Pancreas (tissue), 10 donors: ENCODE results near the gene ZNF354C. TPM values are rescaled to one million over a fixed set of nuclear protein-coding genes. Genes with fewer than 3 reads are reported as not detected.

Experiments used
- ATAC-seq, 4 donors: fragments of 200-7000 bp; cut with Tn5 transposase; one replicate each; pipeline versions ENCODE4 v1.8.0 to v1.9.1; 2020; ENCODE audit warnings: mild to moderate bottlenecking in 4 of 4, moderate library complexity in 4 of 4
- DNase-seq, 6 donors: peaks; one replicate each; pipeline ENCODE4 v3.0.0-alpha.2; 2020
- FAIRE-seq: peaks from 2 replicates; lab custom pipeline; 2012; peaks lifted over from hg19 to GRCh38; lab: Jason Lieb, UNC
- H3K27ac ChIP-seq, 4 donors: fragments of 200-600 bp; sonication (generic); 1 replicate in 3 of 4; 2 replicates in 1 of 4; pipeline versions ENCODE4 v1.5.0 to v1.8.0; 2020
- H3K27me3 ChIP-seq, 4 donors: fragments of 200-600 bp; one replicate each; pipeline ENCODE4 v1.8.0; 2021
- H3K36me3 ChIP-seq, 3 donors: fragments of 200-600 bp; sonication (generic) in 1 of 3; one replicate each; pipeline versions ENCODE4 v1.5.0 to v1.8.0; 2020 to 2021
- H3K4me1 ChIP-seq, 3 donors: fragments of 200-600 bp; one replicate each; pipeline ENCODE4 v1.8.0; 2021
- H3K4me3 ChIP-seq, 4 donors: fragments of 200-600 bp; sonication (generic) in 2 of 4; one replicate each; pipeline versions ENCODE4 v1.5.0 to v1.8.0; 2020 to 2021
- H3K9me3 ChIP-seq, 4 donors: fragments of 200-600 bp; one replicate each; pipeline ENCODE4 v1.8.0; 2021
- CTCF ChIP-seq, 4 donors: fragments of 200-600 bp; sonication (generic) in 3 of 4; IDR thresholded peaks; one replicate each; pipeline versions ENCODE4 v1.5.0 to v1.8.0; 2021; ENCODE audit warnings: antibody characterized with exemption in 4 of 4
- WGBS, 2 donors: extraction: QIAGEN DNeasy Blood & Tissue Kit; methylation state at CpG; one replicate each; pipeline ENCODE4 v1.1.7; 2013; 5-methylcytosine and 5-hydroxymethylcytosine counted together
- intact Hi-C, 3 donors: fragments of 100-400 bp; cut with DNase I; formaldehyde crosslinking; loops; one replicate each; pipeline versions ENCODE4 v1.11.1 to v1.14.2; 2022
- polyA plus RNA-seq, 2 donors: library from polyadenylated mRNA; stranded (reverse); fragments of 200-250 nt; gene quantifications; one replicate each; pipeline ENCODE4 v1.2.3, GENCODE V29; 2013
- total RNA-seq, 6 donors: library from RNA; stranded (reverse); fragmentation: NEBNext Ultra II Directional in 4 of 6; extraction: Animal tissue kit (Norgen Biotek cat#: 25700) in 4 of 6; gene quantifications; one replicate each; pipeline versions ENCODE4 v1.2.1 to v1.2.4, GENCODE V29; 2021 to 2023
- donor health status: healthy with polysubstance abuse.
- donor health status: DM: no; HTN: no; CAD: no; lungs with moderate emphysema.
- donor health status: DM: no; HTN: no; CAD: no.
- donor health status: control.
- donor health status: control.
- donor health status: Bipolar disorder and iron deficiency.
- donor health status: DM: yes; HTN: yes; CAD: no.
- donor health status: DM: no; HTN: no; CAD: no.
- donor health status: DM: no; HTN: no; CAD: no.
- donor health status: DM: yes; HTN: yes; CAD: no.

ZNF354C gene
- total RNA-seq (1 to 10 TPM; 1.4 to 4.4 (median 2.1) TPM), polyA plus RNA-seq (1 to 10 TPM in 1 of 2 donors, under 1 TPM in 1; 0.91 to 2.2 TPM)

DNA sequence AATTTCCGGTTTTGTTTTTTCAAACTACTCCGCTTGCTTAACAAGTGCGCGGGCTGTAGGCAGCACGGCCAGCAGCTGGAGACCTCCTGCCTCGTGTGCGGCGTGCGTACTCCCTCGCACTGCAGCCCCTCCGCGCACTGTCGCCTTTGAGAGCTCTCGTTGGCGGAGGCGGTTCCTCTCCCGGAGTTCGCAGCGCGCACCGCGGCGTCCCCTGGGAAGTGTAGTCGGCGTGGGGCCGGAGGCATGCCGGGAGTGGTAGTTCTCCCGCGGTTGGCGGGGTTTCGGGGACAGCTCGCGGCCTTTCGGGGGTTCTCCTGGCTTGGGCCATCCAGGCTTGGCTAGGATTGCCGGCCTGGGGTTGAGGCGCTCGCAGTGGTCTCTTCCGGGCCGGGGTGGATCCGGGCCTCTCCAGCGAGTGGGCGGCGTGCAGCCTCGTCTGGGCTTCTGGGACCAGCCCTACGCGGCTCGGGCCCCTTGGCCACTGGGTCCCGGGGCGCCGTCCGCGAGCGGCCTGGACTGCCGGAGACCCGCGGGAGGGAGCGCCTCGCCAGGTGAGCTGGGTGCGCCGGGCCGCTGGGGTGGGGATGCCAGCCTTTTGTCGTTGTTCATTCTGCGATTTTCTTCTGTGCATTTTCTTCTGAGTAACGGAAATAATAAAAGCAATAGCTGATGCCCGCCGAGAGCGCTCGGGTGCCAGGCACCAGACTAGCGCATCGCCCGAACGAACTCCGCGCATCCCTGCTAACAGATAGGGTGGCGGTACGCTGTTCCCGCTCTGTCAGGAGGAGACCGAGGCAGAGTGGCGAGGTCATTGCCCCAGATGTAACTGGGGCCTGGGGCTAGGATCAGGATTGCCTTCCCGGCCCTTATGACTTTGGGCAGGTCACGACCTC is at the start of gene ZNF354C:
Gene ZNF354C (plus strand): TSS at position 258 of the 893 bp plus-strand sequence. CDS start 1,696 bp downstream, outside the sequence.
- no peak for FAIRE-seq
- Histone ChIP-seq H3K9me3 (no peaks in the 10 kb centered on the region), H3K4me1 (peaks cover 0 to 4% (median 0%) of the 10 kb centered on the region in 3 donors), H3K36me3 (peaks cover 0 to 4% (median 0%) of the 10 kb centered on the region in 3 donors), H3K27me3 (no peaks in the 10 kb centered on the region), H3K27ac (peak within 1 kb of the TSS; percentile 6 to 63 (median 45)), H3K4me3 (peak within 1 kb of the TSS; percentile 61 to 93 (median 85))
- TF ChIP-seq CTCF (IDR thresholded peaks at IDR 0.05) = no peak
- intact Hi-C loops = loop anchor here in 1 of 3 donors (10.0 kb wide), 1 partner anchor 206 kb away; the partner anchor contains the start of gene ZNF354B
- ATAC-seq = peak; percentile 99 to 100 (median 100)
- 2% methylated on average over 77 to 81 of the region's 81 CpGs for WGBS, 2 donors
- DNase-seq = peak; percentile 80 to 95 (median 86)

DNA sequence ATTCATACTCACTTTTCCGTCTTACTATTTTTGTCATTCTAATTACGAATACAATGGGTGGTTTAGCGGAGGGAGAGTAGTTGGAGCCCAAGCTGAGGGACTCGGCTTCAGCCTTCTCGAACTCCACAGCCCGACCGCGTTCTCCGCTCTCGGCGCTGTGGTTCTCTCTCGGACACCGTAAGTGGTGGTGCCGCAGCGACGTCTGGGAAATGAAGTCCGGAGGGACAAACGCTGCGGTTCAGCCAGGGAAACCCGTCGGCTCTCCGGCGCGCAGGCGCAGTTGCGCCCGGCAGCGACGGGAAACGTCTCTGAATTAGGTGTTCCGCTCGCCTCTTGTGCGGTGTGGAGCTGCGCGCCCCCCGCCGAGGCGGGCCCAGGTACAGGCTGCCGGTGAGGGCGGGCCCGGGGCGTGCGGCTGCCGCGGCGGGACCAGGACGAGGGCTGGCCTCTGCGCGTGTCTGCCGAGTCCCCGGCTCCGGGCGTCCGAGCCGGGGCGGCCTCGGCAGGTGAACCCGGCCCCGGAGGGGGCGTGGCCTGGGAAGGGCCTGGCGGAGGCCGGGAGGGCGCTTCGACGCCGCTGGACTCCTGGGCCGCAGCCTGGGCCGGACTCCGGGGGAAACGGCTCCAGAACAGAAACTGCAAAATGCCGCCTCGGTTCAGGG is 36.5 kb upstream of the ZNF354C start, which contains the start of gene ZNF879:
Gene ZNF879 (plus strand): TSS at position 277 of the 662 bp plus-strand sequence. CDS start 1,201 bp downstream, outside the sequence.
- Histone ChIP-seq H3K27me3 (no peaks in the 10 kb centered on the region), H3K4me1 (peaks cover 0 to 5% (median 0%) of the 10 kb centered on the region in 3 donors), H3K4me3 (peak within 1 kb of the TSS; percentile 79 to 95 (median 87)), H3K9me3 (peaks cover 0 to 2% (median 0%) of the 10 kb centered on the region in 4 donors), H3K36me3 (peaks cover 4 to 27% (median 6%) of the 10 kb centered on the region in 3 donors), H3K27ac (peak within 1 kb of the TSS; percentile 73 to 87 (median 84))
- intact Hi-C loops = no loop called here
- ATAC-seq (peak; percentile 99 to 100 (median 100)), DNase-seq (peak; percentile 92 to 98 (median 94)), FAIRE-seq (peak; percentile 17)
- 0 to 1% methylated on average over 66 to 72 of the region's 72 CpGs for WGBS, 2 donors
- TF ChIP-seq CTCF (IDR thresholded peaks at IDR 0.05) = no peak

GRCh38 chr5:179033004-179033580 is 27.1 kb upstream of the ZNF354C start:
- FAIRE-seq = no peak
- Histone ChIP-seq H3K4me1 (no peaks in the 10 kb centered on the region), H3K4me3 (no peak overlapping the region), H3K27me3 (no peaks in the 10 kb centered on the region), H3K9me3 (peaks cover 0 to 27% (median 13%) of the 10 kb centered on the region in 4 donors), H3K36me3 (peaks cover 12 to 55% (median 15%) of the 10 kb centered on the region in 3 donors), H3K27ac (no peak overlapping the region)
- intact Hi-C loops = no loop called here
- DNase-seq = no peak
- no peak for ATAC-seq
- 96 to 97% methylated on average over 7 of the region's 7 CpGs for WGBS, 2 donors
- TF ChIP-seq CTCF (IDR thresholded peaks at IDR 0.05) = no peak

DNA sequence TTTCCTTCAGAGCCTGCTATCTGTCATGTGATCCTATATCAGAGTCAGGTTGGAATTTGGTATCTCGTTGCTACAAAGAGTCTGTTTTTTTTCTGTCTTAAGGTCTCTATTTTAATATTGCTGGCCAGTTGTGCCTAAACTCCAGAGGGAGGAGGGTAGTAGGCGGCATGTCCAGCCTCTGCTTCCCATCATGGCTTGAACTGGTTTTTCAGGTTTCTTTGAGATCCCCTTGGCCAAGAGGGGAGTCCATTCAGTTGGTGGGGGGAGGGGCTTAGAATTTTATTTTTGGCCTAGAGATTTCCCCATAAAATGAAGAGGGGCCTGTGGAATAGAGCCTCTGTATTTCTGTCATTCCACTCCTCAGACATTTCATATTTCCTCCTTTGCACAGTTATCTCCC is 15.4 kb upstream of the ZNF354C start:
- no peak for ATAC-seq
- FAIRE-seq = no peak

More for the DNA sequence above, 15.4 kb upstream of the ZNF354C start:
- Histone ChIP-seq H3K4me3 (no peak overlapping the region), H3K27ac (no peak overlapping the region), H3K27me3 (no peaks in the 10 kb centered on the region), H3K9me3 (no peaks in the 10 kb centered on the region), H3K4me1 (no peaks in the 10 kb centered on the region), H3K36me3 (no peaks in the 10 kb centered on the region)
- 50 to 58% methylated on average over 2 of the region's 2 CpGs for WGBS, 2 donors
- intact Hi-C loops = no loop called here
- TF ChIP-seq CTCF (IDR thresholded peaks at IDR 0.05) = no peak
- DNase-seq = no peak
